WTC11 (cell line): Measurements from ENCODE around the gene KRT4.

Source experiments
- NFE2L1 ChIP-seq: sonication (generic); formaldehyde crosslinking; IDR thresholded peaks from 2 replicates; pipeline ENCODE4 v1.8.1; 2023; ENCODE audit warnings: missing genetic modification reagents
- TF ChIP-seq, protein P1 (sequence below): sonication (generic); formaldehyde crosslinking; IDR thresholded peaks from 2 replicates; pipeline ENCODE4 v1.8.1; 2022; ENCODE audit warnings: mild to moderate bottlenecking, missing genetic modification reagents, moderate library complexity, borderline replicate concordance

DNA sequence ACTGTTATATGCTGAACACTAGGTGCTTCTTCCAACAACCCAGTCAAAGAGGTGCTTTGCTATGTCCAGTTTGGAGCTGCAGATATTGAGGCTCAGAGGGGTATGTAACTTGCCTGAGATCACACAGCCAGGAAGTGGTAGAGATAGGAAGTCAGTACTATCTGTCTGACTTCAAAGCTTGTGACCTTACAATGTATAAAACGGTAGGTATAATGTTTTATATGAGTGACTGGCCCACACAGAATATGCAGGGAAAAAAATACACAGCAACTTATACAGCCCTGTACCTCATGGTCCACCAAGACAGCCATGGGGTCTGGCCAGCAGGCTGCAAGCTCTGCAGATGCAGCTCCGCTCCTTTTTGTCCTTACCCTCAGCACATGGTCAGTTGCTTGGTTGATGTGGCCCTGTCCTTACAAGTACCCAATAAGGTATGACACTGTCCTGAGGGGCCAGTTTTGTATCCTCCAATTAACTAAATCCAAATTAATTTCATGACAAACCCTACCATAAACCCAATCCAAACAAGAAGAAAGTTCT lies 3.9 kb upstream of the KRT4 start:
- no peak for TF ChIP-seq NFE2L1 (CRISPR knock-in tag)
- TF ChIP-seq, protein P1, sequence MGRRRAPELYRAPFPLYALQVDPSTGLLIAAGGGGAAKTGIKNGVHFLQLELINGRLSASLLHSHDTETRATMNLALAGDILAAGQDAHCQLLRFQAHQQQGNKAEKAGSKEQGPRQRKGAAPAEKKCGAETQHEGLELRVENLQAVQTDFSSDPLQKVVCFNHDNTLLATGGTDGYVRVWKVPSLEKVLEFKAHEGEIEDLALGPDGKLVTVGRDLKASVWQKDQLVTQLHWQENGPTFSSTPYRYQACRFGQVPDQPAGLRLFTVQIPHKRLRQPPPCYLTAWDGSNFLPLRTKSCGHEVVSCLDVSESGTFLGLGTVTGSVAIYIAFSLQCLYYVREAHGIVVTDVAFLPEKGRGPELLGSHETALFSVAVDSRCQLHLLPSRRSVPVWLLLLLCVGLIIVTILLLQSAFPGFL (CRISPR knock-in tag), result no peak
